Panc1 (cell line): ENCODE measurements around the gene RAI1. TPM values are rescaled to one million over a fixed set of nuclear protein-coding genes. Genes with fewer than 3 reads are reported as not detected.

ENCODE experiments used
- ATAC-seq: fragments of 200-7000 bp; cut with Tn5 transposase; 2 replicates; pipeline ENCODE4 v1.9.1; 2020; ENCODE audit warnings: mild to moderate bottlenecking, moderate library complexity
- BruUV-seq: library from RNA; stranded (reverse); fragments of 400-500 nt; replicated peaks from 2 replicates; lab custom pipeline; 2021; lab: Mats Ljungman, UMichigan
- CTCF ChIA-PET: fragments of 300-600 bp; sonication (Branson Sonifier 250); formaldehyde crosslinking; loops from one replicate; lab custom pipeline; 2022; ENCODE audit warnings: antibody characterized with exemption; lab: Charles Lee
- POLR2A ChIA-PET: fragments of 300-600 bp; sonication (Branson Sonifier 250); formaldehyde crosslinking; loops from one replicate; lab custom pipeline; 2022; ENCODE audit warnings: antibody characterized with exemption; lab: Charles Lee
- DNase-seq: peaks from one replicate; pipeline ENCODE4 v3.0.0-alpha.2; 2010; ENCODE audit warnings: low read depth, low spot score
- H3K27ac ChIP-seq: 2 replicates; pipeline ENCODE4 v1.5.1; 2011; ENCODE audit warnings: mild to moderate bottlenecking, low read length, inconsistent platforms
- H3K27me3 ChIP-seq: fragments of 200-500 bp; sonication (Bioruptor generic); 2 replicates; pipeline ENCODE4 v1.6.0; 2014; ENCODE audit warnings: low read length, inconsistent platforms; ENCODE audit not compliant: control insufficient read depth, insufficient read depth
- H3K36me3 ChIP-seq: fragments of 200-500 bp; sonication (Bioruptor generic); 2 replicates; pipeline ENCODE4 v1.5.1; 2014; ENCODE audit warnings: inconsistent platforms, mild to moderate bottlenecking, low read length, moderate library complexity; ENCODE audit not compliant: control insufficient read depth, insufficient read depth
- H3K4me1 ChIP-seq: 2 replicates; pipeline ENCODE4 v1.5.1; 2011; ENCODE audit warnings: inconsistent platforms, mild to moderate bottlenecking, low read length, moderate library complexity; ENCODE audit not compliant: control insufficient read depth, insufficient read depth
- H3K4me3 ChIP-seq, 2 experiments: 2 replicates each; pipeline ENCODE4 v1.5.1; 2011 to 2012; ENCODE audit warnings: low read depth in 2 of 2, low read length in 2 of 2, mild to moderate bottlenecking in 2 of 2, inconsistent platforms in 1 of 2, moderate library complexity in 1 of 2
- H3K9me3 ChIP-seq: fragments of 200-500 bp; sonication (Bioruptor generic); 2 replicates; pipeline ENCODE4 v1.5.1; 2014; ENCODE audit warnings: low read depth, mild to moderate bottlenecking, inconsistent platforms, low read length, moderate library complexity; ENCODE audit not compliant: control insufficient read depth, insufficient read depth
- POLR2AphosphoS5 ChIP-seq: IDR thresholded peaks from 2 replicates; pipeline ENCODE4 v1.6.1; 2012; ENCODE audit warnings: mild to moderate bottlenecking, low read depth, low read length, moderate library complexity
- SIN3A ChIP-seq: IDR thresholded peaks from 2 replicates; pipeline ENCODE4 v1.6.1; 2012; ENCODE audit warnings: low read depth, mild to moderate bottlenecking, low read length, moderate library complexity, borderline replicate concordance; ENCODE audit not compliant: insufficient read depth
- TCF7L2 ChIP-seq: IDR thresholded peaks from 2 replicates; pipeline ENCODE4 v1.6.1; 2011; ENCODE audit warnings: mild to moderate bottlenecking, low read depth, low read length, inconsistent platforms
- in situ Hi-C: cut with HindIII; loops from 2 replicates; pipeline ENCODE4 v1.10.0; 2016; ENCODE audit warnings: low sequenced_read_pairs, low pct_unique_long_range_greater_than_20kb
- intact Hi-C: fragments of 100-400 bp; cut with micrococcal nuclease; formaldehyde crosslinking; loops from one replicate; pipeline ENCODE4 v1.10.0; 2022; ENCODE audit not compliant: unreplicated experiment
- total RNA-seq: library from RNA; stranded (reverse); gene quantifications from one replicate; pipeline ENCODE4 v1.2.1, GENCODE V29; 2021; ENCODE audit not compliant: unreplicated experiment
- TF ChIP-seq, protein P1 (sequence below), 2 experiments: IDR thresholded peaks; 2 replicates each; pipeline ENCODE4 v1.6.1; 2011 to 2012; ENCODE audit warnings: low read depth in 2 of 2, control low read depth in 1 of 2, low read length in 1 of 2, mild to moderate bottlenecking in 1 of 2, moderate library complexity in 1 of 2; ENCODE audit not compliant: insufficient read depth in 1 of 2
- TF ChIP-seq, protein P2 (sequence below): fragments of 450-650 bp; IDR thresholded peaks from 2 replicates; pipeline ENCODE4 v1.5.1; 2017; ENCODE audit warnings: mild to moderate bottlenecking

RAI1 gene
- total RNA-seq, 1 experiment from 2014 or later, result 51.0 TPM

DNA sequence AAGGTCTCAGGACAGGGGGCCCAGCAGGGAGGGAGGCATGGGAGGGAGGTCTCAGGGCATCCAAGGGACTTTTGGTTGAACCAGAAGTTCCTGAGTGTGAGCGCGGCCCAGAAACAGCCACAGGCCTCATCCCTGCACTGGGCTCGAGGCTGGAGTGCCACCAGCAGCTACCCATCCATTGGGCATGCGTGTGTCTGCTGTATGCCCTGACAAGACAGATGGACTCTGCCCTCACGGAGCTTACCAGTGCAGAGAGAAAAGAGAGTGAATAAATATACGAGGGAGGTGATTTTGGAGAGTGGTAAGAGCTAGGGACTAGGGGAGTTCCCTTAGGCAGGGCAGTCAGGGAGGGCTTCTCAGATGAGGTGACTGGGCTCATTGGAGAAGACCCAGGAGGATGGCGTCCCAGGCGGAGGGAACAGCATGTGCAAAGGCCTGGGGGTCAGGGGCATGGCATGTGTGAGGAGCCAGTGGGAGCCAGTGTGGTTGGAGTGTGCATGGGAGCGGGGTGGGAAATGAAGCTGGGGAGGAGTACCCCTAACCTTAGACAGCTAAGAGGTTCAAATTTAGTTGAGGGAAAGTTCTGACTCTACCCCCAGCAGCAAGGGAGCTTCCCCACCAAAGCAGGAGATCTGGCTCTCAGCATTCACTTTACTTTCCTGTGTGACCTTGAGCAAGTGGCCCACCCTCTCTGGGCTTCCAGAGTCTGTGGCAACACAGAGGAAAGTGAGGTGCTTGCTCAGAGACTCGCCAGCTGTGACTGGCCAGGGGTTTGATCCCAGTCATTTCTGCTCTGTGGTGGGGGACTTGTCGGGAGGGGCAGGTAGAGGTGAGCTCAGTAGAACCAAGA is 80.9 kb downstream of the RAI1 start:
- Histone ChIP-seq H3K9me3 (no peaks in the 10 kb centered on the region), H3K4me1 (peaks cover 4% of the 10 kb centered on the region), H3K27me3 (no peaks in the 10 kb centered on the region), H3K36me3 (no peaks in the 10 kb centered on the region), H3K4me3 (no peak overlapping the region), H3K27ac (no peak overlapping the region)
- ATAC-seq (no peak), DNase-seq (no peak)
- BruUV-seq, result TSS peak; percentile 20
- intact Hi-C loops (no loop called here), in situ Hi-C loops (no loop called here)
- ChIA-PET POLR2A (interaction anchor here (0.6 kb wide), 2 partner anchors 44 to 266 kb away, joined by 3 to 4 read pairs; partner anchors contain the start of gene RASD1), CTCF (no interaction called here)
- TF ChIP-seq POLR2AphosphoS5, result no peak
- TF ChIP-seq, protein P1, sequence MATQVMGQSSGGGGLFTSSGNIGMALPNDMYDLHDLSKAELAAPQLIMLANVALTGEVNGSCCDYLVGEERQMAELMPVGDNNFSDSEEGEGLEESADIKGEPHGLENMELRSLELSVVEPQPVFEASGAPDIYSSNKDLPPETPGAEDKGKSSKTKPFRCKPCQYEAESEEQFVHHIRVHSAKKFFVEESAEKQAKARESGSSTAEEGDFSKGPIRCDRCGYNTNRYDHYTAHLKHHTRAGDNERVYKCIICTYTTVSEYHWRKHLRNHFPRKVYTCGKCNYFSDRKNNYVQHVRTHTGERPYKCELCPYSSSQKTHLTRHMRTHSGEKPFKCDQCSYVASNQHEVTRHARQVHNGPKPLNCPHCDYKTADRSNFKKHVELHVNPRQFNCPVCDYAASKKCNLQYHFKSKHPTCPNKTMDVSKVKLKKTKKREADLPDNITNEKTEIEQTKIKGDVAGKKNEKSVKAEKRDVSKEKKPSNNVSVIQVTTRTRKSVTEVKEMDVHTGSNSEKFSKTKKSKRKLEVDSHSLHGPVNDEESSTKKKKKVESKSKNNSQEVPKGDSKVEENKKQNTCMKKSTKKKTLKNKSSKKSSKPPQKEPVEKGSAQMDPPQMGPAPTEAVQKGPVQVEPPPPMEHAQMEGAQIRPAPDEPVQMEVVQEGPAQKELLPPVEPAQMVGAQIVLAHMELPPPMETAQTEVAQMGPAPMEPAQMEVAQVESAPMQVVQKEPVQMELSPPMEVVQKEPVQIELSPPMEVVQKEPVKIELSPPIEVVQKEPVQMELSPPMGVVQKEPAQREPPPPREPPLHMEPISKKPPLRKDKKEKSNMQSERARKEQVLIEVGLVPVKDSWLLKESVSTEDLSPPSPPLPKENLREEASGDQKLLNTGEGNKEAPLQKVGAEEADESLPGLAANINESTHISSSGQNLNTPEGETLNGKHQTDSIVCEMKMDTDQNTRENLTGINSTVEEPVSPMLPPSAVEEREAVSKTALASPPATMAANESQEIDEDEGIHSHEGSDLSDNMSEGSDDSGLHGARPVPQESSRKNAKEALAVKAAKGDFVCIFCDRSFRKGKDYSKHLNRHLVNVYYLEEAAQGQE (IDR thresholded peaks at IDR 0.05; ENCODE audit: insufficient read depth in 1 of 2, low read depth in 2 of 2, low read length in 1 of 2), result no peak
- TF ChIP-seq, protein P2, sequence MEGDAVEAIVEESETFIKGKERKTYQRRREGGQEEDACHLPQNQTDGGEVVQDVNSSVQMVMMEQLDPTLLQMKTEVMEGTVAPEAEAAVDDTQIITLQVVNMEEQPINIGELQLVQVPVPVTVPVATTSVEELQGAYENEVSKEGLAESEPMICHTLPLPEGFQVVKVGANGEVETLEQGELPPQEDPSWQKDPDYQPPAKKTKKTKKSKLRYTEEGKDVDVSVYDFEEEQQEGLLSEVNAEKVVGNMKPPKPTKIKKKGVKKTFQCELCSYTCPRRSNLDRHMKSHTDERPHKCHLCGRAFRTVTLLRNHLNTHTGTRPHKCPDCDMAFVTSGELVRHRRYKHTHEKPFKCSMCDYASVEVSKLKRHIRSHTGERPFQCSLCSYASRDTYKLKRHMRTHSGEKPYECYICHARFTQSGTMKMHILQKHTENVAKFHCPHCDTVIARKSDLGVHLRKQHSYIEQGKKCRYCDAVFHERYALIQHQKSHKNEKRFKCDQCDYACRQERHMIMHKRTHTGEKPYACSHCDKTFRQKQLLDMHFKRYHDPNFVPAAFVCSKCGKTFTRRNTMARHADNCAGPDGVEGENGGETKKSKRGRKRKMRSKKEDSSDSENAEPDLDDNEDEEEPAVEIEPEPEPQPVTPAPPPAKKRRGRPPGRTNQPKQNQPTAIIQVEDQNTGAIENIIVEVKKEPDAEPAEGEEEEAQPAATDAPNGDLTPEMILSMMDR, result no peak
- TF ChIP-seq TCF7L2, result no peak
- TF ChIP-seq SIN3A, result no peak

DNA sequence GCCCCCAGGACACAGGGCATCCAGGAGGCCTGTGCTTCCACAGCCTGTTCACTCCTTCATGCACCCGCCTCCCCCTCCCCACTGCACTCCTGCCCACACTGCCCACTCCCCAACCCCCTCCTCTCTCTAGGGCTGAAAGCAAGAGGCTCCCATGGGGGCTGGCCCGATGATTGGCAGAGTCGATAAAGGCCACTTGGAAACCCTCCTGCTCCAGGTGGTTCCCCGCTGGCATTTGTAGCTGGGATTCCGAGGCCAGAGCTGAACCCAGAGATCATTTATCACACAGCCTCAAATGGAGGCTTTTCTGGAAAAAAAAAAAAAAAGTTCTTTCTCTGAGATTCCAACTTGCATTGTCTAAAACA is 81.5 kb downstream of the RAI1 start:
- BruUV-seq, result no TSS peak
- Histone ChIP-seq H3K4me1 (peaks cover 7% of the 10 kb centered on the region), H3K27me3 (no peaks in the 10 kb centered on the region), H3K9me3 (no peaks in the 10 kb centered on the region), H3K27ac (no peak overlapping the region), H3K36me3 (no peaks in the 10 kb centered on the region), H3K4me3 (no peak overlapping the region)
- TF ChIP-seq POLR2AphosphoS5, result no peak
- TF ChIP-seq, protein P1 (IDR thresholded peaks at IDR 0.05; ENCODE audit: insufficient read depth in 1 of 2, low read depth in 2 of 2, low read length in 1 of 2), result no peak
- TF ChIP-seq, protein P2, result no peak
- TF ChIP-seq SIN3A, result no peak
- no peak for TF ChIP-seq TCF7L2
- DNase-seq, result no peak
- intact Hi-C loops (no loop called here), in situ Hi-C loops (no loop called here)
- ATAC-seq, result no peak
- CTCF ChIA-PET, result no interaction called here
- POLR2A ChIA-PET, result interaction anchor here (0.6 kb wide), 1 partner anchor 266 kb away, joined by 4 read pairs; the partner anchor contains the start of gene RASD1
